ENCODE data around the gene MAGEA8.

DNA sequence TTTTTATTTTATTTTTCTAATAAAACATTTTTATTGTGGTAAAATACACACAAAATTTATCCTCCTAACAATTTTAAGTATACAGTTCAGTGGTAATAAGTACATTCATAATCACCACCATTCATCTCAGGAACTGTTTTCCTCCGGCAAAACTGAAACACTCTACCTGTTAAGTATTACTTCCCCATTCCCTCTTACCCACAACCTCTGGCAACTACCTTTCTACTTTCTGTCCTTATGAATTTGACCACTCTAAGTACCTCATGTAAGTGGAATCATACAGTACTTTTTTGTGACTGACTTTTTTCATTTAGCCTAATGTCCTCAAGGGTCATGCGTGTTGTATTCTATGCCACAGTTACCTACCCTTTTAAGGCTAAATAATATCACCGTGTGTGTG, 27.3 kb downstream of the MAGEA8 start:
- no peak for TF ChIP-seq POLR2AphosphoS5 (IDR thresholded peaks at IDR 0.05)
- TF ChIP-seq, protein P1, sequence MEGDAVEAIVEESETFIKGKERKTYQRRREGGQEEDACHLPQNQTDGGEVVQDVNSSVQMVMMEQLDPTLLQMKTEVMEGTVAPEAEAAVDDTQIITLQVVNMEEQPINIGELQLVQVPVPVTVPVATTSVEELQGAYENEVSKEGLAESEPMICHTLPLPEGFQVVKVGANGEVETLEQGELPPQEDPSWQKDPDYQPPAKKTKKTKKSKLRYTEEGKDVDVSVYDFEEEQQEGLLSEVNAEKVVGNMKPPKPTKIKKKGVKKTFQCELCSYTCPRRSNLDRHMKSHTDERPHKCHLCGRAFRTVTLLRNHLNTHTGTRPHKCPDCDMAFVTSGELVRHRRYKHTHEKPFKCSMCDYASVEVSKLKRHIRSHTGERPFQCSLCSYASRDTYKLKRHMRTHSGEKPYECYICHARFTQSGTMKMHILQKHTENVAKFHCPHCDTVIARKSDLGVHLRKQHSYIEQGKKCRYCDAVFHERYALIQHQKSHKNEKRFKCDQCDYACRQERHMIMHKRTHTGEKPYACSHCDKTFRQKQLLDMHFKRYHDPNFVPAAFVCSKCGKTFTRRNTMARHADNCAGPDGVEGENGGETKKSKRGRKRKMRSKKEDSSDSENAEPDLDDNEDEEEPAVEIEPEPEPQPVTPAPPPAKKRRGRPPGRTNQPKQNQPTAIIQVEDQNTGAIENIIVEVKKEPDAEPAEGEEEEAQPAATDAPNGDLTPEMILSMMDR (IDR thresholded peaks at IDR 0.05): no peak
- no peak for TF ChIP-seq EP300 (IDR thresholded peaks at IDR 0.05)
